GM12878 (cell line): ENCODE results near the gene EIF1AD. TPM values are rescaled to one million over a fixed set of nuclear protein-coding genes. Genes with fewer than 3 reads are reported as not detected.

Experiments used
- BACH1 ChIP-seq: fragments of 450-650 bp; IDR thresholded peaks from 2 replicates; pipeline ENCODE4 v1.6.1; 2017; ENCODE audit warnings: mild to moderate bottlenecking, borderline replicate concordance
- BRCA1 ChIP-seq: IDR thresholded peaks from 2 replicates; pipeline ENCODE4 v1.6.1; 2011; ENCODE audit warnings: low read depth, low read length, improper control_type of control experiment
- CHD1 ChIP-seq: IDR thresholded peaks from 2 replicates; pipeline ENCODE4 v1.6.1; 2012; ENCODE audit warnings: low read depth, low read length, improper control_type of control experiment
- CTCF ChIP-seq, 3 experiments: IDR thresholded peaks in 2 of 3; conservative IDR thresholded peaks in 1 of 3; 2 replicates each; pipeline ENCODE4 v1.5.1; 2011; ENCODE audit warnings: low read depth in 3 of 3, low read length in 3 of 3, mild to moderate bottlenecking in 3 of 3, control low read depth in 2 of 3, moderate library complexity in 2 of 3, inconsistent platforms in 1 of 3, mixed read lengths in 1 of 3; ENCODE audit not compliant: control insufficient read depth in 2 of 3, insufficient read depth in 1 of 3; ENCODE audit errors: extremely low read depth in 1 of 3
- E4F1 ChIP-seq: fragments of 450-650 bp; IDR thresholded peaks from 2 replicates; pipeline ENCODE4 v1.6.1; 2018; ENCODE audit warnings: borderline replicate concordance, mild to moderate bottlenecking; ENCODE audit not compliant: partially characterized antibody
- EGR1 ChIP-seq, 2 experiments: IDR thresholded peaks; 1 replicate in 1 of 2; 2 replicates in 1 of 2; pipeline ENCODE4 v1.6.1; 2011 to 2012; ENCODE audit warnings: low read depth in 2 of 2, low read length in 2 of 2, borderline replicate concordance in 1 of 2, mild to moderate bottlenecking in 1 of 2, moderate library complexity in 1 of 2
- EP300 ChIP-seq, 2 experiments: fragments of 150-350 bp in 1 of 2; IDR thresholded peaks; 2 replicates each; pipeline ENCODE4 v1.6.1; 2011 to 2012; ENCODE audit warnings: low read depth in 2 of 2, low read length in 2 of 2, borderline replicate concordance in 1 of 2, improper control_type of control experiment in 1 of 2, inconsistent platforms in 1 of 2; ENCODE audit not compliant: control insufficient read depth in 1 of 2
- KDM1A ChIP-seq: fragments of 200-600 bp; sonication (generic); IDR thresholded peaks from 2 replicates; pipeline ENCODE4 v1.6.1; 2016; ENCODE audit warnings: borderline replicate concordance
- LARP7 ChIP-seq: fragments of 450-650 bp; IDR thresholded peaks from 2 replicates; pipeline ENCODE4 v1.6.1; 2017; ENCODE audit warnings: mild to moderate bottlenecking
- NFIC ChIP-seq: IDR thresholded peaks from 2 replicates; pipeline ENCODE4 v1.6.1; 2012; ENCODE audit warnings: low read depth, mild to moderate bottlenecking, inconsistent platforms, low read length, moderate library complexity
- NFXL1 ChIP-seq: fragments of 450-650 bp; IDR thresholded peaks from 2 replicates; pipeline ENCODE4 v1.6.1; 2017; ENCODE audit warnings: antibody characterized with exemption, mild to moderate bottlenecking, borderline replicate concordance
- NKRF ChIP-seq: fragments of 450-650 bp; conservative IDR thresholded peaks from 2 replicates; pipeline ENCODE4 v1.6.1; 2017; ENCODE audit warnings: mild to moderate bottlenecking, moderate library complexity
- RAD21 ChIP-seq: IDR thresholded peaks from 2 replicates; pipeline ENCODE4 v1.6.1; 2011; ENCODE audit warnings: mild to moderate bottlenecking, low read depth, low read length, moderate library complexity; ENCODE audit not compliant: insufficient read depth
- RB1 ChIP-seq: fragments of 450-650 bp; formaldehyde crosslinking; IDR thresholded peaks from 2 replicates; pipeline ENCODE4 v1.6.1; 2017; ENCODE audit warnings: mild to moderate bottlenecking, borderline replicate concordance
- RELA ChIP-seq: fragments of 450-650 bp; IDR thresholded peaks from 2 replicates; pipeline ENCODE4 v1.8.0; 2014; ENCODE audit warnings: borderline replicate concordance; ENCODE audit not compliant: partially characterized antibody
- SIX5 ChIP-seq: IDR thresholded peaks from 2 replicates; pipeline ENCODE4 v1.6.1; 2011; ENCODE audit warnings: mild to moderate bottlenecking, low read depth, low read length, moderate library complexity; ENCODE audit not compliant: severe bottlenecking
- SMAD1 ChIP-seq: fragments of 450-650 bp; IDR thresholded peaks from 2 replicates; pipeline ENCODE4 v1.6.1; 2018; ENCODE audit warnings: mild to moderate bottlenecking, low read depth; ENCODE audit not compliant: partially characterized antibody
- SRF ChIP-seq, 2 experiments: IDR thresholded peaks; 2 replicates each; pipeline ENCODE4 v1.6.1; 2011; ENCODE audit warnings: low read depth in 2 of 2, low read length in 2 of 2, mild to moderate bottlenecking in 1 of 2, moderate library complexity in 1 of 2
- TAF1 ChIP-seq: IDR thresholded peaks from 2 replicates; pipeline ENCODE4 v1.6.1; 2011; ENCODE audit warnings: mild to moderate bottlenecking, low read depth, low read length, borderline replicate concordance
- TCF3 ChIP-seq: IDR thresholded peaks from 2 replicates; pipeline ENCODE4 v1.6.1; 2012; ENCODE audit warnings: low read depth, mild to moderate bottlenecking, low read length, borderline replicate concordance; ENCODE audit not compliant: insufficient read depth
- ZNF274 ChIP-seq: IDR thresholded peaks from one replicate; pipeline ENCODE4 v1.8.0; 2011; ENCODE audit not compliant: insufficient read length, insufficient read depth
- ZSCAN29 ChIP-seq: fragments of 450-650 bp; IDR thresholded peaks from 2 replicates; pipeline ENCODE4 v1.6.1; 2017; ENCODE audit warnings: mild to moderate bottlenecking, moderate library complexity
- polyA plus RNA-seq, 11 experiments: library from polyadenylated mRNA; depleted of rRNA in 4 of 11; unstranded in 6 of 11; stranded (reverse) in 5 of 11; fragments of >200 nt; fragmentation: Nextera tagmentation in 4 of 11; fragmentation: Illumina TruSeq in 1 of 11; extraction: Ambion mirVana in 4 of 11; extraction: Trizol in 1 of 11; gene quantifications; 1 replicate in 1 of 11; 2 replicates in 10 of 11; pipeline versions ENCODE4 v1.2.1 to v1.2.3, GENCODE V29; 2011 to 2016; ENCODE audit warnings: inconsistent platforms in 2 of 11, missing spikeins in 2 of 11, low read depth in 1 of 11
- total RNA-seq, 4 experiments: library from RNA; depleted of rRNA in 3 of 4; stranded (reverse); fragments of >200 nt in 3 of 4; fragmentation: Illumina TruSeq in 1 of 4; extraction: Trizol in 1 of 4; gene quantifications; 2 replicates each; pipeline versions ENCODE4 v1.2.1 to v1.2.3, GENCODE V29; 2013 to 2021

The EIF1AD gene
- total and polyA plus RNA-seq, 10 of the 15 experiments (the other 5 are each of a cell fraction or from before 2014, with no cell fraction given), result 31.6 to 56.8 (median 39.5) TPM

GRCh38 chr11:66002648-66003225, 780 bp upstream of the EIF1AD start (continued):
- TF ChIP-seq EP300 (IDR thresholded peaks at IDR 0.05; ENCODE audit: borderline replicate concordance in 1 of 2, control insufficient read depth in 1 of 2, low read depth in 2 of 2, low read length in 2 of 2) (no peak), RB1 (no peak), SIX5 (no peak), NFIC (no peak), NKRF (peak; percentile 48; the same call in 1 of the 2 replicates), LARP7 (no peak), CTCF (IDR thresholded peaks at IDR 0.05 in 2 of 3, conservative IDR thresholded peaks at IDR 0.05 in 1 of 3; ENCODE audit: control insufficient read depth in 2 of 3, extremely low read depth in 1 of 3, insufficient read depth in 1 of 3, low read depth in 3 of 3, low read length in 3 of 3) (peak in 1 of 3 experiments; percentile 14; a peak in 1 of 6 replicates), CHD1 (no peak), BACH1 (peak; percentile 62; the same call in 1 of the 2 replicates), TCF3 (no peak), RAD21 (no peak), SRF (IDR thresholded peaks at IDR 0.05; ENCODE audit: low read depth in 2 of 2, low read length in 2 of 2) (no peak), SMAD1 (no peak), EGR1 (IDR thresholded peaks at IDR 0.05; ENCODE audit: borderline replicate concordance in 1 of 2, low read depth in 2 of 2, low read length in 2 of 2) (peak in 1 of 2 experiments; percentile 67; a peak in 1 of 3 replicates), RELA (no peak), KDM1A (no peak), NFXL1 (no peak), ZSCAN29 (no peak), BRCA1 (no peak), E4F1 (no peak), TAF1 (no peak), ZNF274 (no peak)
